GM12878 (cell line): ENCODE results near the gene ZBTB44. TPM values are rescaled to one million over a fixed set of nuclear protein-coding genes. Genes with fewer than 3 reads are reported as not detected.

Experiments
- ATAC-seq: fragments of 200-7000 bp; cut with Tn5 transposase; 3 replicates; pipeline ENCODE4 v1.9.1; 2020; ENCODE audit warnings: mild to moderate bottlenecking, moderate library complexity
- BruUV-seq: library from RNA; stranded (reverse); fragments of 400-500 nt; replicated peaks from 2 replicates; lab custom pipeline; 2021; lab: Mats Ljungman, UMichigan
- CTCF ChIA-PET: fragments of 300-600 bp; sonication (Branson Sonifier 250); formaldehyde crosslinking; extraction: SDS; loops from one replicate; lab custom pipeline; 2021; ENCODE audit warnings: inconsistent platforms; lab: Yijun Ruan, JAX
- POLR2A ChIA-PET: fragments of 350-600 bp; formaldehyde crosslinking; extraction: SDS; loops from one replicate; lab custom pipeline; 2021; ENCODE audit warnings: inconsistent platforms; lab: Charles Lee
- RAD21 ChIA-PET: fragments of 300-600 bp; sonication (Branson Sonifier 250); formaldehyde crosslinking; loops from one replicate; lab custom pipeline; 2023; ENCODE audit warnings: antibody characterized with exemption; ENCODE audit not compliant: unreplicated experiment; lab: Charles Lee
- SMC1A ChIA-PET: fragments of 300-600 bp; sonication (Branson Sonifier 250); formaldehyde crosslinking; loops from one replicate; lab custom pipeline; 2023; ENCODE audit not compliant: unreplicated experiment, uncharacterized antibody; lab: Charles Lee
- DNase-seq: peaks from one replicate; pipeline ENCODE4 v3.0.0-alpha.2; 2011; ENCODE audit warnings: low read depth, low spot score
- FAIRE-seq: peaks from 3 replicates; lab custom pipeline; 2011; peaks lifted over from hg19 to GRCh38; lab: Jason Lieb, UNC
- H2AFZ ChIP-seq: 2 replicates; pipeline ENCODE4 v1.6.0; 2011; ENCODE audit warnings: low read depth, low read length, control low read depth; ENCODE audit not compliant: control insufficient read depth
- H3K27ac ChIP-seq: 2 replicates; pipeline ENCODE4 v1.5.1; 2011; ENCODE audit warnings: control low read depth; ENCODE audit not compliant: control insufficient read depth, insufficient read depth
- H3K27me3 ChIP-seq, 2 experiments: replicated peaks in 1 of 2; 2 replicates each; pipeline versions ENCODE4 v1.6.0 to v1.6.1; 2011; ENCODE audit warnings: low read length in 1 of 2; ENCODE audit not compliant: control insufficient read depth in 2 of 2, insufficient read depth in 2 of 2
- H3K36me3 ChIP-seq, 2 experiments: 2 replicates each; pipeline ENCODE4 v1.5.1; 2011; ENCODE audit warnings: low read length in 1 of 2; ENCODE audit not compliant: control insufficient read depth in 2 of 2, insufficient read depth in 2 of 2
- H3K4me1 ChIP-seq: 2 replicates; pipeline ENCODE4 v1.6.1; 2011; ENCODE audit warnings: mild to moderate bottlenecking, low read length, moderate library complexity, mixed read lengths; ENCODE audit not compliant: control insufficient read depth, insufficient read depth
- H3K4me2 ChIP-seq: 2 replicates; pipeline ENCODE4 v1.6.0; 2011; ENCODE audit warnings: control low read depth; ENCODE audit not compliant: control insufficient read depth, insufficient read depth
- H3K4me3 ChIP-seq: fragments of 200-600 bp; sonication (generic); 2 replicates; pipeline ENCODE4 v1.5.1; 2016
- H3K79me2 ChIP-seq: 2 replicates; pipeline ENCODE4 v1.6.0; 2011; ENCODE audit warnings: low read length; ENCODE audit not compliant: control insufficient read depth, insufficient read depth
- H3K9ac ChIP-seq: 2 replicates; pipeline ENCODE4 v1.8.0; 2011; ENCODE audit warnings: low read length, control low read depth, mixed read lengths; ENCODE audit not compliant: control insufficient read depth, insufficient read depth
- H3K9me3 ChIP-seq: replicated peaks from 3 replicates; pipeline ENCODE4 v1.5.1; 2011; ENCODE audit warnings: mild to moderate bottlenecking, low read length; ENCODE audit not compliant: control insufficient read depth, insufficient read depth
- H4K20me1 ChIP-seq: 2 replicates; pipeline ENCODE4 v1.6.0; 2011; ENCODE audit not compliant: control insufficient read depth, insufficient read depth
- MTA2 ChIP-seq: fragments of 450-650 bp; IDR thresholded peaks from 2 replicates; pipeline ENCODE4 v1.6.1; 2016; ENCODE audit warnings: low read depth, mild to moderate bottlenecking, moderate library complexity
- NKRF ChIP-seq: fragments of 450-650 bp; conservative IDR thresholded peaks from 2 replicates; pipeline ENCODE4 v1.6.1; 2017; ENCODE audit warnings: mild to moderate bottlenecking, moderate library complexity
- SMAD1 ChIP-seq: fragments of 450-650 bp; IDR thresholded peaks from 2 replicates; pipeline ENCODE4 v1.6.1; 2018; ENCODE audit warnings: mild to moderate bottlenecking, low read depth; ENCODE audit not compliant: partially characterized antibody
- SMC3 ChIP-seq: IDR thresholded peaks from 2 replicates; pipeline ENCODE4 v1.6.1; 2011; ENCODE audit warnings: low read length, improper control_type of control experiment, borderline replicate concordance
- WGBS: methylation state at CpG from one replicate; pipeline ENCODE4 v1.1.6; 2016; ENCODE audit warnings: low lambda C conversion rate; ENCODE audit not compliant: insufficient replicate concordance, insufficient coverage; ENCODE audit errors: missing lambda C conversion rate; 5-methylcytosine and 5-hydroxymethylcytosine counted together
- in situ Hi-C: fragments of 300-500 bp; cut with MboI; formaldehyde crosslinking; loops from 9 replicates; pipeline ENCODE4 v1.14.3; 2018; ENCODE audit warnings: mixed read lengths
- intact Hi-C: fragments of 100-400 bp; cut with micrococcal nuclease; formaldehyde crosslinking; loops from one replicate; pipeline ENCODE4 v1.14.2; 2022; ENCODE audit not compliant: unreplicated experiment
- polyA plus RNA-seq, 11 experiments: library from polyadenylated mRNA; depleted of rRNA in 4 of 11; unstranded in 6 of 11; stranded (reverse) in 5 of 11; fragments of >200 nt; fragmentation: Nextera tagmentation in 4 of 11; fragmentation: Illumina TruSeq in 1 of 11; extraction: Ambion mirVana in 4 of 11; extraction: Trizol in 1 of 11; gene quantifications; 1 replicate in 1 of 11; 2 replicates in 10 of 11; pipeline versions ENCODE4 v1.2.1 to v1.2.3, GENCODE V29; 2011 to 2016; ENCODE audit warnings: inconsistent platforms in 2 of 11, missing spikeins in 2 of 11, low read depth in 1 of 11
- total RNA-seq, 4 experiments: library from RNA; depleted of rRNA in 3 of 4; stranded (reverse); fragments of >200 nt in 3 of 4; fragmentation: Illumina TruSeq in 1 of 4; extraction: Trizol in 1 of 4; gene quantifications; 2 replicates each; pipeline versions ENCODE4 v1.2.1 to v1.2.3, GENCODE V29; 2013 to 2021

The ZBTB44 gene
- total and polyA plus RNA-seq, 10 of the 15 experiments (the other 5 are each of a cell fraction or from before 2014, with no cell fraction given) = 2.8 to 38.2 (median 12.2) TPM

- WGBS = 10% methylated on average over 4 of the region's 4 CpGs
- H3K36me3 ChIP-seq = no peaks in the 10 kb centered on the region
- DNase-seq (no peak), FAIRE-seq (no peak), ATAC-seq (no peak)
- no peak for TF ChIP-seq NKRF
- no peak for TF ChIP-seq MTA2
- no peak for TF ChIP-seq SMAD1
- TF ChIP-seq SMC3 = no peak
- SMC1A ChIA-PET = interaction anchor here (0.6 to 1.4 kb wide), 3 partner anchors 89 to 202 kb away, joined by 3 to 7 read pairs (median 3); no protein-coding TSS in a partner anchor
- no peaks in the 10 kb centered on the region for H3K27me3 ChIP-seq
- H2AFZ ChIP-seq = no peak overlapping the region
- peaks cover 6% of the 10 kb centered on the region; the same call in 1 of the 2 replicates for H4K20me1 ChIP-seq
- intact Hi-C loops (no loop called here), in situ Hi-C loops (loop anchor here (10.0 kb wide), 1 partner anchor 209 kb away; the partner anchor contains the start of gene ADAMTS8)
- CTCF ChIA-PET = interaction anchor here (0.8 to 1.5 kb wide), 7 partner anchors 11 to 646 kb away, joined by 3 to 5 read pairs (median 4); no protein-coding TSS in a partner anchor
- H3K79me2 ChIP-seq = no peaks in the 10 kb centered on the region
- no peak overlapping the region for H3K27ac ChIP-seq
- no peak overlapping the region for H3K4me3 ChIP-seq
- H3K4me1 ChIP-seq = no peaks in the 10 kb centered on the region
- no TSS peak for BruUV-seq
- POLR2A ChIA-PET = no interaction called here
- no peaks in the 10 kb centered on the region for H3K9me3 ChIP-seq
- RAD21 ChIA-PET = interaction anchor here (1.2 kb wide), 1 partner anchor 154 kb away, joined by 4 read pairs; no protein-coding TSS in a partner anchor
- no peak overlapping the region for H3K9ac ChIP-seq
- H3K4me2 ChIP-seq = no peak overlapping the region
Measured at GRCh38 chr11:130216221-130216550, 98.5 kb downstream of the ZBTB44 start.
